Measurements from ENCODE around the gene HNRNPLL.
"Not testable (repeated sequence)": the region's sequence is repeated elsewhere in the genome, so short reads cannot be mapped to it uniquely, and the experiment has no call there.

Gene HNRNPLL

DNA sequence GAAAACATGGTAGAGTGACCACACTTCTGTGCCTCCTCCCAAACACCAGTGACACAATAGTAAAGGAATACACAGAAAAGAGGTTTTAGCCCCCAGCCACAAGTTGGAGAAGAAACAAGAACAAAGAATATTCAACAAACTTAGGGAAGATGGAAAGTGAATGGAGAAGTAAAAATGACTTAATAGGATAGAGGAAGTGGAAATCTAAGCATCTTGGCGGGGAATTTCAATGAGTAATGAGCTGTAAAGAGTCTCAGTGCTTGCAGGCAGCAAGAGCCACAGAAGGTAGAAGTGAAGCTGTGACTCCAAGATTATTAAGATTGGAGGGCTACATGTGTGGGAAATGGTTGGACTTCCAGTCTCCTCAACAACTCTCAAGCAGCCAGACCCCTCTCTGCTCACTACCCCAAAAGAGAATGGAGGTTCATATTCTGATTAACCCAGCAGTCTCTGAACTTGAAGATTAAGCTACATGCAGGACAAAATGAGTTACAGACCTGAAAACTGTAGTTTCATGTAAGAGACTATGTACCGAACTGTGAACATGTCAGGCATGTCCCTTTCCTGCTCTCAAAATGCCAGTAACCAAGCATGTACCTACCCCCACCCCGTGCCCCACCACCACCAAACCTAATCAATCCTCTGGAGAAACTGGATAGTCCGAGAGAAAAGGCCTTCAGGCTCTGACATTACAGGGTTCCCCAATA lies 16.9 kb upstream of the HNRNPLL start:
- no peak for DNase-seq

DNA sequence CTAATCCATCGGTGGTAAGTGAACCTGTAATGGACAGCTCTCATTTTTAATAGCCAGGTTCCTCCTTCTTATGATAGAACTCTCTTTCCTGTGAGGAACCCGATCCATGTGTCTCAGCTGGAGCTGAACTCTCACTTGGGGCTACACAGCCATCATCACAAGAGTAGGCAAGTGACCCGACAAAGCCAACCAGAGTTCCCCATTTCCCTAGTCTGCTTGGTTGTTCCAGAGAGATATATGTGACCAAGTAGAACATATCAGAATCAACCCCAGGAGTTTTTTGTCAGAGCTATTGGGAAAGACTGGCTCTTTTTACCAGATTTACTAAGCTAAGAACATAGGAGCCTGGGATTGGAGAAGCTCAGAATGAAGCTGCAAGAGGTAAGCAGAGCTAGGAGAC lies 14.6 kb upstream of the HNRNPLL start:
- no peak for DNase-seq

DNA sequence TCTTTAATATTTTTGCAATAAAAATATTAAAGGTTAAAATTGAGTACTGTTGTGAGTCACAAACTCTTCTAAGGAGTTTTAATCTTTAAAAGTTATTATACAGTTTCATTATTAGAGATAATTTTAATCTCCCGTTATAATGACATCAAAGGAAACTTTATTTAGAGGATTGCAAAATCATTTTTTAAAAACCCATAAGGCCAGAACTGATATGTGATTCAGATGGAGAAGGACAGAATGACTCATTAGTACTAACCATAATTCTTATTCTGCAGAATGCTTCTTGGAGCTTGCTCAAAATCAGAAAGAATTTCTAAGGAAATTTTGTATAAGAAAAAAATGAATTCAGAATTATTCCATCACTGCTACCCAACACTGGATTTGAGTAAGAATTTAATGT lies 12.5 kb upstream of the HNRNPLL start:
- DNase-seq = no peak

DNA sequence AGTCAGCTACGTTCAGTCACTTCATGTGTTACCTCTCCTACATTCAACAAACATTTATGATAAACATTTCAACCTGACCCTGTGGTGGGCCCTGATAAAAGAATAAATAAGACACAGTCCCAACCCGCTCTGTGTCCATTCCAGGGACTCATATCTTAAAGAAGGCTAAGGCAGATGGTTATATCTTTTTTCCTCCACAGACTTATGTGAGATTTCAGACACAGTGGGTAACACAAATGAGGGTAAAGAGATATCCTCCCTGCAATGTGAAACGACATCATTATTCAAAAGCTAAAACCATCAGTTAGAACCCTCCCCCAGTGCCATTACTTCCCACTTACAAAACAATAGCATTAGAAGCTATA lies 11.1 kb upstream of the HNRNPLL start:
- no peak for DNase-seq

DNA sequence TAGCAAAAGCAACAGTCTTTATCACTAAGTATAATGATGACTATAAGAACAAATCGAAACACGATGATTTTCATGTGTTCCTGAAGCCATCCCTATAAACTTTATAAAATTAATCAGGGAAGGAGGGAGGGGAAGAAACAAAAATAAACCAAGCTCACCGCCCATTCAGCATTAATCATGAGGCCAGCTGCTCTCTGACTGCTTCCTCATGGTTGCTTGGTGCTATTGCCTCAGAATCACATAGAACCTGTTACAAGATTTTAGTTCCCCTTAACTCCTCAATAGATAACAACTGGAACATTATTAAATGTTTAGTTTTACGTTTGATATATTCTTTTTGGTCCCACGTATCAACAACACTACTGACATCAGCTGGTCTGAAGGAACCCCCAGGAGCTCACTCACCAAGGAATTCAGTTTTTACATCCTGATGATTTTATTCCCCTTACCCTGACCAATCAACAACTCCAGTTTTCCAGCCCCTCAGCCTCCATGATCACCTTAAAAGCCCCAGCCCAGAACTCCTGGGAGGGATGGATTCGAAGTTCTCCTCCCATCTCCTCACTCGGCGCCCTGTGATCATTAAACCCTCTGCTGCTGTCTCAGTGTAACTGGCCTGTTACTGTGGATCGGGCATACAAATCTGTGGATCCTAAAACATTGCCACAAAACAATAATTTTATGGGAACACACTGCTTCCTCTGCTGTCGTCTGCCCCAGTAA lies 10.6 kb upstream of the HNRNPLL start:
- DNase-seq = no peak

DNA sequence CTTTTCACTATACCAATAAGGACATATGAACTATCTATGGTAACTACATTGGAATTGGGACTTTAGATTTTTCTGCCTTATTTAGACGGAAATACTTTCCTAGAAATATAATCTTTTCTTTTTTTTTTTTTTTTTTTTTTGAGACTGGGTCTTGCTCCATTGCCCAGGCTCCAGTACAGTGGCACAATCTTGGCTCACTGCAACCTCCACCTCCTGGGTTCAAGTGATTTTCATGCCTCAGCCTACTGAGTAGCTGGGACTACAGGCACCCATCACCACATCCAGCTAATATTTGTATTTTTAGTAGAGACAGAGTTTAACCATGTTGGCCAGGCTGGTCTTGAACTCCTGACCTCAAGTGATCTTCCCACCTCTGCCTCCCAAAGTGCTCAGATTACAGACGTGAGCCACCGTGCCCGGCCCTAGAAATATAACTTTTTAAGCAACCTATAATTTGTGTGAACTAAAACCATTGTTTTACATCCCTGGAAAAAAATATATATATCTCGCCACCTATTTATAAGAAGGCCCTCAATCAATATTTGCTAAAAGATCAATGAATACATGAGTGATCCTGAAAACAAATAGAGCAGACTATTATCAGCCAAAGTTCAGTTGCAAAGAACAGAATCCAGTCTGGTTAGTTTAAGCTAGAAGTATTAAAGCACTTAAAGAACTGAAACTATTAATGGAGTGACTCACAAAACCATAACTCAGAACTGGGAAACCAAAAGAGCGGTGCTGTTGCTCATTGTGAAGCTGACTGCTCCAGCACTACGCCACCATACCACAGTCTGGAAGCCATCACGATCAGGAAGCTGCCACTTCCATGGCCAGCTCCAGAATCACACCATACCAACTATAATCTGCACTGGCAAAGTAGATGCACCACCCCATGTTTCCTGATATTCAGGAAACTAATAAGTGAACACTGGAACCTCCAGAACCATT lies 8.4 kb upstream of the HNRNPLL start:
- peak in 1 of 2 experiments; percentile 48 for DNase-seq

DNA sequence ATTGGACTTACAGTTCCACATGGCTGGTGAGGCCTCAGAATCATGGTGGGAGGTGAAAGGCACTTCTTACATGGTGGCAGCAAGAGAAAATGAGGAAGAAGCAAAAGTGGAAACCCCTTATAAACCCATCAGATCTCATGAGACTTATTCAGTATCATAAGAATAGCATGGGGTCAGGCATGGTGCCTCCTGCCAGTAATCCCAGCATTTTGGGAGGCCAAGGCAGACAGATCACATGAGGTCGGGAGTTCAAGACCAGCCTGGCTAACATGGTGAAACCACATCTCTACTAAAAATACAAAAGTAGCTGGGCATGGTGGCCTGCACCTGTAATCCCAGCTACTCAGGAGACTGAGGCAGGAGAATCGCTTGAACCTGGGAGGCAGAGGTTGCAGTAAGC lies 6.5 kb upstream of the HNRNPLL start:
- DNase-seq = not testable (repeated sequence)

DNA sequence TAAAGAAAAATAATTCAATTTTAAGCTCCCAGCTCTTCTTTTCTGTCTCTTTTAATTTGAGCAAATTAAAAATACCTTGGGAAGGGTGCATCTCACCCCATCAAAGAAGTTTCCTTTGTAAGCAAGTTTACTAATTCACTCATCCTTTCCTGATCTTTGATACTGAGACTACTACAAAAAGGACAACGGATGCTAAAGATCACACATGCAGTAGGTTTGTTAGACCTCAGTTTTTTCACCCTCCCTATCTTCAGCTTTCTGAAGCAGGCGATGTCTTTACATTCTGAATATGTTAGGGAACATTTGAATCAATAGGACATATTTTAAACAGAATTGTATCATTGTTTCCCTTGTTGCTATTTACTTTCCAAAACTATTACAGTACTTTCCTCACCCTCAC lies 6.0 kb upstream of the HNRNPLL start:
- DNase-seq = no peak

DNA sequence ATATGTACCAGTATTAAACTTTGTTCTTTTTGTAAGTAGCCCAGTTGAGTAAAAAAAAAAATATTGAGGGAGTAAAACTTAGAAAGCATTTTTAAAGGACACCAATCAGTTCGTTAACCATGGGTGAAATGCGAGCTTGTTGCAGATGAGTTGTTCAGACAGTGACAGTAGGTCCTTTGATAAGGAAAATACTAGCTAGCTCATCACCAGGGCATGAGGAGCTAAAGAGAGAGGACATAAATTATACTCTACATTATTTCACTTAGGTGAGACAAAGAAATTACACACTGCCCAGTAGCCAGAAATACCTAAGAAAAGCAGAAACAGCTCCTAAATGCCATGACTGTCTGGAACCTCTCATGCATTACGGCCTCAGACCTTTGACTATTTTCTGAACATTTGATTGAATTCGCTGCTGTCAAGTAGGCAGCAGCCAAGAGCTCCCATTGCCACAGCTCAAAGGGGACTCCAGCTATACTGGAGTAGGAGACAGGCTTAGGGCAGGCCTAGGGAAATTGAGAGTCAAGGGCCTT lies 2.6 kb upstream of the HNRNPLL start:
- DNase-seq = no peak

DNA sequence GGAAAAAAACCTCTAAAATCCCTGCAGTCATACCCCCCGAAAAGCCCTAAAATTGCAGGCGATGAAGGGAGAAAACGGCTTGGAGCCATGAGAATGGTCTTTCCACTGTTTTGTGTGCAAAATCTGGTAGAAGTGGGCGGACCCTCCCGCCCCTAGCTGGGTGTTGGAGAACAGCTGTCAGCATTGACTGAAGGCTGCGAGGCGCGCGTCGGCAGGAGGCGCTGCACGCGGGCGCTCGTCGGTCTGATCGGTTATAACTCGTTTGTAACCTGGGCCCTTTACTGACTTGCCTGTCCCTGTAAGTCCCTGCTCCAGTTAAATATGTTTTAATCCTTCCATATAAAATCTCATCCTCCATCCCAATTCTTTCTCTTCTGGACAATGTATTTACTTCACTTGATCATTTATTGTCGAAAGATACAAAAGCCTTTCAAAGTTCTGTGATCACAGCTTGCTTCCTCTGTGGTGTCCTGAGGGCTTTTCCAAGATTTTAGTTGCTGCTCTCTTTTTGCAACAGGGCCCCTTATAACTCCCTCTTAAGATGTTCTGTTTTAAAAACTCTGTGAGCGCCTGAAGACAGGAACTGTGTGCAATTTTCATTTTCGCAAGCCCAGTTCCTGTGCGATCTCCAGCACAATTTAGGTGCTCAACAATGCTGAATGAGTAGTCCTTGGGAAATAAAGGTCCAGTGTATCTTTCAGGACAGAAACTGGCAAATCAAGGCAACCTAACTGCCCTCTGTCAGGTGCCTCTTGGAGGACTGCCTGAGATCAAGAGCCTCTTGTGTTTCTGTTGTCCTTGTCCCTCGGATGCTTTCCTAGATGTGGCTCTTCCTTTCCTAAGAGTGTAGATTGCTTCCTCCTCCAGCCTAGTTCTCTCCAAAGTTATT lies 918 bp upstream of the HNRNPLL start:
- peak; percentile 86 to 89 for DNase-seq

DNA sequence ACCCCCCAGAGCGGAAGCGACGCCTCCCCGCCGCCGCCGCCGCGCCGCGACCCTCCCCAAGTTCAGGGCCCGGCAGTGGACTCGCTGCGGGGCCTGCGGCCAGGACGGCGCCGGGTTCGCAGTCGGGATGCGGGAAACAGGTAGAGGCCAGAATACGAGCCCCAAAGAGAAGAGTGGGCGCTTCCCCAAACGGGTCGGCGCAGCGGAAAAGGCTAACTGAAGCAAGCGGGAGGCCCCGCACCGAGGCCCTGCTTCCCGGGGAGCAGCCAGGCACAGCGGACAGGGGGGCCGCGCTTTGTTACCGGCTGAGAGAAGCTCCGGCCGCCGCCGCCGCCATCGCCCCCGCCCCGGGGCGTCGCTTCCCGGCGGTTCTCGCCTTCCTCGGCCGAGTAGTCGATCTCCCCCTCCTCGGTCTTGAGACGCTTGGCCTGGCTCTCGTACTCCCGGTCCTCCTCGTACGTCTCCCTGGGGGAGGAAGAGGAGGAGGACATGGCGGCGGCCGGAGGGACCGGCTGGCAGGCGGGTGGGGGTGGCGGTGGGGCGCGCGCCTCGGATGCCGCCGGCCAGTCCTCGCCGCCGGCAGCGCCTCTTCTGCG lies 494 bp downstream of the HNRNPLL start:
- peak in 1 of 2 experiments; percentile 68 for DNase-seq

DNA sequence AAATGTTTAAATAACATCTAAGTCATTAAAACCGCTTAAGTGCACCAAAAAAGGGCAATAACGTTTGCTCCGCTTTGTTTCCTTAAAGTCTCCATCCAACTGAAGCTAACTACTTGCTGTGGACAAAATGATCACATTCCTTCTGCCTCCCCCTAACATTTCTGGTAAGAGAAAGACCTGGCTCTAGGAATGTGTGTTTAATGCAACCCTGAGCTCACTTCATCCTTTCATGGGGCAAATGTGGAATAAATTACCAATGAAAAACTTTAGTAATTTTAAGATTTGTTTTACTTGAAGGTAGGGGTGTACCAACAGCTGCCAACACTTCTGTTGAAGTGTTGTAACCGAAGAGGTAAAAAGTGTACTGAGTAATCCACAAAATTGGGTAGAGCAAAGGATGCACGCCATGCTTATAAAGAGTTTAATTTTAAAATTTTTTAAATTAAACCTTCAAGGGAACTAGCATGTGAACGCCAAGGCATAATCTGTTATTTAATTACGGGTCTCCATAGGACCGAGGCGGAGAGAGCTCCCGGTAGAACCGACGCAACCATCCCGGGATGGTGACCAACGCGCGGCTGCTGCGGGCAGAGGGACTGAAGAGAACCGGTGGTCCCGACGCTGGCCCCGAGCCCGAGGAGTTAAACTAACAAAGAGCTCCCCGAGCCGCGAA lies 1.1 kb downstream of the HNRNPLL start:
- no peak for DNase-seq

DNA sequence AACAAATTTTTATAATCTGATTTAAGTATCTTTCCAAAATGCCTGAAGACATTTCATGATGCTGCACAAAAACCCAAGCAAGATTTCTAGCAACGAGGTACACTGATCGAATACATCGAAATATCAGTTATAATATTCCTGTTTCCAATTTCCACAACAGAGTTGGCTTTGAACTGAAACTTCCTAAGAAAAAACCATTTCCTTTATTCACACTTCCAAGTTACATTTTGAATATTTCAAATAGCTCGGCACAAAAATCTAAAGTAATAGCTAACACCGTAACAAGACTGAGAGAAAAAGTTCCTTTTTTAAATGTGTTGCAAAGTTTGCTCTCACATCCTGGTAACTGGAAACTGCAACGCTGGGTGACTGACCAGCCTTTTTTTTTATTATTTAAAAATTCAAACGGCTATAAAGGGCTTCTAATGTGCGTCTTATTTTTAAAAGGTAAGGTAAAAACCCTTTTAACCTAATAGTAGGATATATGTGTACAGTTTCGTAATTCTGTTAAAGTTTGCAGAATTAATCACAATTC lies 1.7 kb downstream of the HNRNPLL start:
- DNase-seq = no peak

DNA sequence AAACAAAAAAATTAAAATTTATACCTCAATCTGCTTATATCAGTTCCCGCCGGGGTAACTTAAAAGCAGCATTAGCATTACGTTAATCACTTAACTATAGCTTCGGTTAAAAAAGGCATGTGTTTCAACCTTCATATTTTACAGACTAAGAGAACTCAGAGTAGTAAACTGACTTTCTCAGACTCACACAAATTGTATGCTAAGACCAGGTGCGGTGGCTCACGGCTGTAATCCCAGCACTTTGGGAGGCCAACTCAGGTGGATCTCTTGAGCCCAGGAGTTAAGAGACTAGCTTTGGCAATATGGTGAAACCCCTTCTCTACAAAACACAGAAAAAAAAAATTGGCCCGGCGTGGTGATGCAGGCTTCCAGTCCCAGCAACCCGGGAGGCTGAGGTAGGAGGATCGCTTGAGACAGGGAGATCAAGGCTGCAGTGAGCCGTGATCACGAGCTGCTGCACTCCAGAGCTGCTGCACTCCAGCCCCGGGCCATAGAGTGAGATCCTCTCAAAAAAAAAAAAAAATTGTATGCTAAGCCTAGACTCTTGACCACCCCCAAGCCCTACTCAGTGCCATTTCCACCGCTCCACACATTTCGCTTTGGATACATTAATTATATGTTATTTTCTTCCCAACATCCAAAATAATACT lies 2.4 kb downstream of the HNRNPLL start:
- peak in 1 of 2 experiments; percentile 37 for DNase-seq

DNA sequence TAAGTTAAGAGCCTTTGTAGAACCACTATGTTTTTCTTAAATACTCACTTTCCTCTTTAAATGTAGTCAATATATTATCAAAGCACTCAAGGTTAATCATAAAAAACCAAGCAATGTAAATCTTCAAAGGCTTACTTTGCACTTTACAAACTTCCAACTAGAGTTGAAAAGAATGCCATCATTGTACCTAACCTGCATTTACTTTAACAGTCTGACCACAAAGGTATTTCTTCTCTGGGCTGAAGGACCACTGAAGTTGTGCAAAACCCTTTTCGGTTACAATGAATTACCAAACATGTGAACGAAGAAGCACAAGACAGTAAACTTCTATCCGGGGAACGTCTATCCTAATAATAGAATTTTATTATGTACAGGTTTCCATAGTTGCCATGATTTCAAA lies 3.0 kb downstream of the HNRNPLL start:
- DNase-seq = no peak

DNA sequence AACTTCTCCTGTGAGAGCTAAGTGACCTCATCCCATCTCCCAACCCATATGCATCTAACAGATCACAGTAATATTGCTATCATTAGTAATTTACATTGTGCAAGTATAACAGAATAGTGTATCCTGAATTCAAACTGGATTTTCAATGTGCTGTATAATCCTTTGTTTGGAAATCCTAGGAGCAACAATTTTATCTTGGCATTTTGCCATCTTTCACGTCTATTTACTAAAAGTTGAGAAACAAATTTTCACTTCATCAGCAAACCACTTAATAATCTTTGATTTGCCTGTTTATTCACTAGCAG lies 3.8 kb downstream of the HNRNPLL start:
- DNase-seq = no peak

DNA sequence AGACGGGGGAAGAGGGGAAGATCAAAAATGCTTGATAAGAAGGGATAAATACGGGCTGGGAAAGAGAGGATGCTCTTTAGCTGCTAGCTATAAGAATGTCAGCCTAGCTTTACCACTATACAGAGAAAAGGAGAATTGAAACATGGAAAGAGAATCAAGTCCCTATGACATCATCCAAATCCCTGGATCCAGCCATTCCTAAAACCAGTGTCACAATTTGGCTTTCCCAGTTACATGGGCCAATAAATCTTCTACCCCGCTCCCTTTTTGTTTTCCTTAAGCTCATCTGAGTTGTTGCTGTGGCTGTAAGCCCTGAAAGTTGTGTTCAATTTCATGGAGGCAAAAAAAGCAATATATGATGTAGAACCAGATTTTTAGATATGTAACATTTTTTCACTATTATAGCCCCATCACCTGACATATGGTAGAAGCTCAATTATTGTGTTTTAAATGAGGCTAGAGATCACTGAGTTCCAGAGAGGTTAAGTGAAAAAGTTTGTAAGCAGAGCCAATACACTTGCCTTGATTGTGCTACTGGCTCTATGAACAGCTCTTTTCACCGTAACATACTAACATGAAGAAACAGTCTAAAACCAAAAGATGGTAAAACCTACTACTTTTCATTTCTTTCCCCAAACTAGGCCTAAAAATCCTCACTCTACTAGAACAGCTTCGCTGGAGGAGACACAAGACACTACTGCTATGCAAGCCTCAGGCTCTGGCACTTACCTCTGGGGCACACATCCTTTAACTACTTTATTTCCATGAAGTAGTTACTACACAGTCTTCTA lies 4.3 kb downstream of the HNRNPLL start:
- DNase-seq = no peak

DNA sequence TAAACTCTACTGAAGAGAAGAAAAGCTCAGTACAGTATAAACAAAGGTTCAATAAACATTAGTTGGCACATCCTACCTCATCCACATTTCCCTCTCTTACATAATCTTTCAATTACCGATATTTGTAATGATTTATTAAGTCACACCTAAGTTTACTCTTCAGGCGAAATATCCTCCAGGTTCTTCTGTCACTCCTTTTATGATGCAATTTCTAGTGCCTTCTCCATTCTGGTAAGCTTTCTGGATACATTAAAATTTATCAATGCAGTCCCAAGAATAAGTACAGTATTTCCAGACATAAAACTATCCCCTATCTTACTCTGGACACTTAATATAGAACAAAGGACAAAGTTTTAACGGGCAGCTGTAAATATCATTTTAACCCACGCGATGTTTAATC lies 5.6 kb downstream of the HNRNPLL start:
- no peak for DNase-seq

DNA sequence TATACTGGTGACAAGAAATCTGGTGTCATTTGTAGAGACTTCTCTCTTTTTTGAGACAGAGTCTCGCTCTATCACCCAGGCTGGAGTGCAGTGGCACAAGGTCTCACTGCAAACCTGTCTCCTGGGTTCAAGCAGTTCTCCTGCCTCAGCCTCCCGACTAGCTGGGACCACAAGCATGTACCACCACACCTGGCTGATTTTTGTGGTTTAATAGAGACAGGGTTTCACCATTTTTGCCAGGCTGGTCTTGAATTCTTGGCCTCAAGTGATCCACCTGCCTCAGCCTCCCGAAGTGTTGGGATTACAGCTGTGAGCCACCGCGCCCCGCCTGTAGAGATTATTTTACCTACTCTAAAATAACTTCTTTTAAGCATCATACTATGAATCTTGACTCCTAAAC lies 6.5 kb downstream of the HNRNPLL start:
- DNase-seq = no peak

DNA sequence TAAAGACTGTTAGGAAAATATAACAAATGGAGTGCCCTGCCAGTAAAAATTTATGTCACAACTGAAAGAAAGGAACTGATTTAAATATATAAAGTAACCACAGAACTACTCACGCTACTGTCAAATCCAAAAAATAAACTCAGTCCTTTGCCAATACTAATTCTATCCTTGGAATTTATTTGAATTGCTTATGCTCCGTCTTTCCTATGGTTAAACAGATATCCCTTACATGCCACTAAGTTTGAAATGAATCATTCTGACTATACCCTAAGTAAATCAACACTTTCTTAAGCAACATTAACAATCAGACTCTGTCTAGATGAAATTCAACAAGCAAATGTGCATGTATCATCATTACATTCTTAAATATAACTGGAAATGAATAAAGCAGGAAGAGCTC lies 9.8 kb downstream of the HNRNPLL start:
- no peak for DNase-seq
